SHP77 (cell line): ENCODE measurements around the gene METTL5.
"Not testable (repeated sequence)": the region's sequence is repeated elsewhere in the genome, so short reads cannot be mapped to it uniquely, and the experiment has no call there.

ENCODE experiments used
- DNase-seq, 2 experiments: peaks; one replicate each; lab custom pipeline; 2025; lab: John Stamatoyannopoulos, UW

Gene METTL5

DNA sequence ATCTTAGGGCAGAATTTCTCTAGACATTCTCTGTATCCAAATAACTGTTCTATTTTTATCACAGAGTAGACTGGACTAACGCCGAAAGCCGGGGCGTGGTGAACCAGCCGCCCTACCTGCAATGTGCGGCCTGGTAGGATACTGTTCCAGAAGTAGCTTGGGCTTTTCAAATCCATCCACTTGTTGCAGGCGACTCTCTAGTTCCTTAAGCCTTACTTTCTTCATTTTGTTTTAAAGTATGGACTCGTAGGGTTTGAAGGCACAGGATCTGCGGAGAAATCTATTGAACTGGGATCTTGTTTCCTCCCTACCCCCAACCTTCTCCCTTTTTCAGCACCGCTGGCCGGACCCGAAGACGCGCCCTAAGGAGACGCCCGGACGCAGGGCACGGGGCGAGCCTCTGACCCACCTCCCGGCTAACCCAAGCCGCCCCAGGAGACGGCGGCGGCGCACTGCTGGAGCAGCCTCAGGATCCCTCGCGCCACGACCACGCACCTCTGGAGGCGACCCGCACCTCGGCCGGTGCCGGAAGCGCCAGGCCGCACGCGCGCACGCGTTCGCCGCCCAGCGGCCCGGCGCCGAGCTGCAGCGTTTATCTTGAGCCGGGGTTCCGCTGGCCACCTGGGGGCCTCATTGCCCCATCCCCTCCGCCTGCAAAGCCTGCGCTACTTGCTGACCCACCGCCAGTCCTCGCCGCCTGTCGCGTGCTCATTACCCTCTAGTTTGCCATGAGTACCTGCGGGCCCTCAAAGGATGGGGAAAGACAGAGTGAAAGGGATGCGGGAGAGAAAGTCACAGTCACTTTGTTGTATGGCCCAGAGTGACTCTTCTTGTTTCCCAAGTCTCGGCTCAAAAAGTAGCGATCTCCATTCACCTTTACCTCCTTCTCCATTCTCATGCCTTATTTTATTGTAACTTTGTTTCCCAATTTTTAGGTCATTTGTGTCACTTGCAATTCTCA lies at the start of gene METTL5:
TSS of gene METTL5 (minus strand) at position 533 of the 961 bp plus-strand sequence. CDS start at position 225, 308 bp downstream.
- DNase-seq = peak; percentile 38 to 60

DNA sequence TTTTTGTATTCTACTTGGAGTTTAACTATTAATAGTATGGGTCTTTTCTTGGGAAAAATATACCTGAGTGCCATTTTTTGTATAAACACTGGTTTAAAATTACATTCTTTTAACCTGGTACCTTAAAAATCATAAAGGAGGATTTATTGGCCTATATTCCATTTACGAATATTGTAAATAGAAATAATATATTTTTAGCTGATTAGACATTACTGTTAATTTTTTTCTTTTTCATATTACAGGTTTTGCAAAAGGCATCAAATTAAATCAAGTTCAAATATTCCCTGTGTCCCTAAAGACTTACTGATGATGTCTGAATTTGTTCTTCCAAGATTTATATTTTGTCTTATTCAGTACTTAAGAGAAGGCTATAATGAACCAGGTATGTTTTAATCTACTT lies 47.3 kb upstream of the METTL5 start:
- no peak for DNase-seq

DNA sequence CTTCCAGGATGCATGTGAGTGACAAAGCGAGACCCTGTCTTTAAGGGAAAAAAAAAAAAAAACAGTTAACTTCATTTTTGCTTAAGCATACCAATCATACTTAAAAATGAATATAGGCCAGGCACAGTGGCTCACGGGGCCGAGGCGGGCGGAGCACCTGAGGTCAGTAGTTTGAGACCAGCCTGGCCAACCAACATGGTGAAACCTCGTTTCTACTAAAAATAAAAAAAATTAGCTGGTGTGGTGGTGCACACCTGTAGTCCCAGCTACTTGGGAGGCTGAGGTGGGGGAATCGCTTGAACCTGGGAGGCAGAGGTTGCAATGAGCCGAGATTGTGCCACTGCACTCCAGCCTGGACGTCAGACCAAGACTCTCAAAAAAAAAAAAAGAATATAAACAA lies 46.7 kb upstream of the METTL5 start:
- not testable (repeated sequence) for DNase-seq

DNA sequence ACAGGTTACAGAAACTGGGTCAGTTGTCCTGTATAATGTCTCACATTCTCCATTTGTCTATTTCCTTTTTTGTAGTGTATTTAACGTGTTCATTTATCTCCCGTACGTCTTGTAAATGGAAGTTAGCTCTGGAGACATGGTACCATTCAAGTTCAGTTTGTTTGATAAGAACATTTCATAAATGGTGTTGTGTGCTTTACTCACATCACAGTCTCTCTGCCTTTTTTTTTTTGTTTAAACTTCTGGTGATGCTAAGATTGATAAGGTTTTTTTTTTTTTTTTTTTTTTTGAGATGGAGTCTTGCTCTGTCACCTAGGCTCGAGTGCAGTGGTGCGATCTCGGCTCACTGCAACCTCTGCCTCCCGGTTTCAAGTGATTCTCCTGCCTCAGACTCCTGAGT lies 44.2 kb upstream of the METTL5 start:
- no peak for DNase-seq

DNA sequence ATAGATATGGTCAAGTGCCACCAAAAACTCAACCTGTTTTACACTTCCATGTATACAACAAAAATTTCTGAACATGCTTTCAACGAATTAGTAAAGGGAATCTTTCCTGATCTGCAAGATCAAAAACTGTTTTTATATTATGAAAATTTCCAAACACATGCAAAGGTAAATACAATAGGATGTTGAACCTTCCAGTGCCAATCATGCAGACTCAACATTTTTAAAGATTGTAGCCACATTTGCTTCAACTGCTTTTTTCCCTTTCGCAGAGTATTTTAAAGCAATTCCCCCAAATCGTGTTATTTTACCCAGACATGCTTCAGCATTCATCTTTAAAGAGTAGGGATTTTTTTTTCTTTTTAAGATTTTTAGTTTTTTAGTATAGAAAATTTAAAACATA lies 42.9 kb upstream of the METTL5 start:
- DNase-seq = no peak

DNA sequence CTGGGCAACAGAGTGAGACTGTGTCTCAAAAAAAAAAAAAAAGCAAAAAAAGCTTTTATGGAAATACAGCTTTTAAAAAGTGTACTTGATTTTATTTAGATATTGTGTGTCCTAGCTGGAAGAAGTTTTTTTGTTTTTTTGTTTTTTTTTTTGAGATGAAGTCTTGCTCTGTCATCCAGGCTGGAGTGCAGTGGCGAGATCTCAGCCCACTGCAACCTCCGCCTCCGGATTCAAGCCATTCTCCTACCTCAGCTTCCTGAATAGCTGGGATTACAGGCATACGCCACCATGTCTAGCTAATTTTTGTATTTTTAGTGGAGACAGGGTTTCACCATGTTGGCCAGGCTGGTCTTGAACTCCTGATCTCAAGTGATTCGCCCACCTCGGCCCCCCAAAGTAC lies 41.5 kb upstream of the METTL5 start:
- not testable (repeated sequence) for DNase-seq

DNA sequence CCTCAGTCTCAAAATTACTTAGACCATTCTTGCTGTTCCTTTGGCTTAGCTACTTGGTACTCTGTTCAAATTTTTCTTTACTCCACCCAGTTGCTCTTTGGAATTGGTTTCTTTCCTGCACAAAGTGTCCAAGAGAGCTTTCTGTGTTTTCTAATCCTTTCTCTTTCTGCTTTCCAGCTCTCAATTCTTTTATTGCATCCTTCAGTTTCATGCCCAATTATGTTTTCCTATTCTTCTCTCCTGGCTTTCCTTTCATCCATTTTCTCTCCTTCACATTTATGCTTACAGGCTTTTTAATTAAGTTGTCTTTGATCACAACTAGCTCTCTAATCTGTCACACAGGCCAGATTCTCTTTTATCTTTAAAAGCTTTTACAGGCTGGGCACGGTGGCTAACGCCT lies 40.8 kb upstream of the METTL5 start:
- DNase-seq = no peak

DNA sequence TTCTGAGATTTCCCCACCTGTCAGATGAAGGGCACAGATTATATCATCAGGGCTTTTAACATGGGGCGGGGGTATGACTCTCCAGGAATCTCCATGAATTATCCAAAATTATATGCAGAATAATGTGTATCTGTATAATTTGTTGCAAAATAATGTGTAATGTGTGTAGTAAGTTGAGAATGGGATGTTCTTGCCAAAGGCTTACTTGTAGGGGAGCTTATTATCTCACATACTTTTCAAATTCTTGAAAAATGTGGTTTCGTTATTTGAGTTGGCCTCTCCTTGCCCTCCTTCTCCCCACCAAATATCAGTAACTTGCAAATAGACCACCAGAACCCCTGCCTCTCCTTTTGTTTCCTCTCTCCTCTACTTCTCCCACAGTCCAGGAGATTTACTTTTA lies 38.1 kb upstream of the METTL5 start:
- no peak for DNase-seq

DNA sequence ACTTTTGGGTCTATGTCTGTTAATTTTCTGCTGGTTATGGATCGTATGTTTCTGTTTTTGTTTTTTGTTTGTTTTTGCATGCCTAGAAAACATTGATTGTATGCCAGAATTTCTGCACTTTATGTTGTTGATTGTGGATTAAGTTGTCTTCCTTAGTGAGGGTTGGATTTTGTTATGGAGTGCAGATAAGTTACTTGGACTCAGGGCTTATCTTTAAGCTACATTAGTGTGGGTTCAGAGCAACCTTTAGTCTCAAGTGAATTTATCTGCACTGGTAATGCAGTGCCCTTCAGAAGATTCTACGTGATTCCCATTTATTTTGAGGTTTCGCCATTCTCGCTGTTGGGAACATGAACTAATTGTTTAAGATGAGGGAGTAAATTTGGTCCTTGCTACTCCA lies 35.4 kb upstream of the METTL5 start:
- DNase-seq = no peak

DNA sequence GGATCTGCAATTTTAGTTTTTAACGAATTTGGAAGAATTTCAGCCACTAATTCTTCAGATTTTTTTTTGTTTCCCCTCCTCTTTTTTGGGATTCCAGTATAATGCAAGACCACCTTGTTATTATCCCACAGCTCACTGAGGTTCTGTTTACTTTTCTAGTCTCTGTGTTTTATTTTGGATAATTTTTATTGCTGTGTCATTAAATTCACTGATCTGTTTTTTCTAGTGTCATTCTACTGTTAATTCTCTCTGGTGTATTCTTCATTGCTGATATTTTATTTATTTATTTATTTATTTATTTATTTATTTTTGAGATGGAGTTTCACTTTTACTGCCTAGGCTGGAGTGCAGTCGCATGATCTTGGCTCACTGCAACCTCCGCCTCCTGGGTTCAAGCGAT lies 34.7 kb upstream of the METTL5 start:
- no peak for DNase-seq

DNA sequence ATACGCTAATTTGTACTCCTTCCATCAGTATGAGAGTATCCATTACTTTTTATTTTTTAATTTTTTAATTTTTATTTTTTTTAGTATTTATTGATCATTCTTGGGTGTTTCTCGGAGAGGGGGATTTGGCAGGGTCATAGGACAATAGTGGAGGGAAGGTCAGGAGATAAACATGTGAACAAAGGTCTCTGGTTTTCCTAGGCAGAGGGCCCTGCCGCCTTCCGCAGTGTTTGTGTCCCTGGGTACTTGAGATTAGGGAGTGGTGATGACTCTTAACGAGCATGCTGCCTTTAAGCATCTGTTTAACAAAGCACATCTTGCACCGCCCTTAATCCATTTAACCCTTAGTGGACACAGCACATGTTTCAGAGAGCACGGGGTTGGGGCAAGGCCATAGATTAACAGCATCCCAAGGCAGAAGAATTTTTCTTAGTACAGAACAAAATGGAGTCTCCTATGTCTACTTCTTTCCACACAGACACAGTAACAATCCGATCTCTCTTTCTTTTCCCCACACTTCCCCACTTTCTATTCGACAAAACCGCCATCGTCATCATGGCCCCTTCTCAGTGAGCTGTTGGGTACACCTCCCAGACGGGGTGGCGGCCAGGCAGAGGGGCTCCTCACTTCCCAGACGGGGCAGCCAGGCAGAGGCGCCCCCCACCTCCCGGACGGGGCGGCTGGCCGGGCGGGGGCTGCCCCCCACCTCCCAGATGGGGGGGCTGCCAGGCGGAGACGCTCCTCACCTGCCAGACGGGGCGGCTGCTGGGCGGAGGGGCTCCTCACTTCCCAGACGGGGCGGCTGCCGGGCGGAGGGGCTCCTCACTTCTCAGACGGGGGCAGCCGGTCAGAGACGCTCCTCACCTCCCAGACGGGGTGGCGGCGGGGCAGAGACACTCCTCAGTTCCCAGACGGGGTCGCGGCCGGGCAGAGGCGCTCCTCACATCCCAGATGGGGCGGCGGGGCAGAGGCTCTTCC lies 30.9 kb upstream of the METTL5 start:
- not testable (repeated sequence) for DNase-seq

DNA sequence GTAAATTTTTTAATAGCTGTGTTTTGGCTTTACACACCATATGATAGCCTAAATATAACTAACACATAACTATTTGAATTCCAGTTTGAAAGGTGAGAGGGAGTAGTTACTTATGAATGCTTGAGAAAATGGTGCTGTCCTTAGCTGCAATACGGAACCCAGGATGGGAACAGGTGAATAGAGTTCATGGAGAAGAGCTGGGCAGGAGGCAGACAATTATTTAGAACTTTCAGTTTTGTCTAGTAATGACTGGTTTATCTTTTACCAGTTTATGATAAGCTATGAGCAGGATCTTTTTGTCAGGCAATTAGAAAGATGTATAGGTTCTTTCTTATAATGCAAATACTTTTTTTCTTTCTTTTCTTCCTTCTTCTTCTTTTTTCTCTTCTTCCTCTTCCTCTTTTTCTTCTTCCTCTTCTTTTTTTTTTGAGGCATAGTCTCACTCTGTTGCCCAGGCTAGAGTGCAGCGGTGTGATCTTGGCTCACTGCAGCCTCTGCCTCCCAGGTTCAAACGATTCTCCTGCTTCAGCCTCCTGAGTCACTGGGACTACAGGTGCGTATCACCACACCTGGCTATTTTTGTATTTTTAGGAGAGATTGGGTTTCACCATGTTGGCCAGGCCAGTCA lies 28.4 kb upstream of the METTL5 start:
- DNase-seq = no peak

DNA sequence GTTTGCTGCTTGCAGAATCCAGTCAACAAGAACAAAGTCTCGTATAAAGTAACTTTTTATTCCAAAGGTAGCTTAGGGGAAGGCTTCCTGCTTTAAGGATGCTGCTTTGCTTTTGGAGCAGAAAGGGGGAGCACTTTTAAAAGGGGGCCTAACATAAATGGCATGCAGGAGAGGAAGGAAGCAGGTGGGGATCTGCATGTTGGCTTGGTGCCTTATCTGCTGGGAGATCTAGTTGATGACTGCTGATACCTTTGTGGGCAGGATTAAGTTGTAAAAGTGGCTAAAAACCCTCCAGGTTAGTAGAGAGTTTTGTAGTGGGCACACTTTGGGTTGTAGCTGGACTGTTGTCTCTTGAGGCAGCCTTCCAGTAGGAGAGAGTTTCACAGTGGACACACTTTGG lies 25.0 kb upstream of the METTL5 start:
- peak in 1 of 2 experiments; percentile 1 for DNase-seq

DNA sequence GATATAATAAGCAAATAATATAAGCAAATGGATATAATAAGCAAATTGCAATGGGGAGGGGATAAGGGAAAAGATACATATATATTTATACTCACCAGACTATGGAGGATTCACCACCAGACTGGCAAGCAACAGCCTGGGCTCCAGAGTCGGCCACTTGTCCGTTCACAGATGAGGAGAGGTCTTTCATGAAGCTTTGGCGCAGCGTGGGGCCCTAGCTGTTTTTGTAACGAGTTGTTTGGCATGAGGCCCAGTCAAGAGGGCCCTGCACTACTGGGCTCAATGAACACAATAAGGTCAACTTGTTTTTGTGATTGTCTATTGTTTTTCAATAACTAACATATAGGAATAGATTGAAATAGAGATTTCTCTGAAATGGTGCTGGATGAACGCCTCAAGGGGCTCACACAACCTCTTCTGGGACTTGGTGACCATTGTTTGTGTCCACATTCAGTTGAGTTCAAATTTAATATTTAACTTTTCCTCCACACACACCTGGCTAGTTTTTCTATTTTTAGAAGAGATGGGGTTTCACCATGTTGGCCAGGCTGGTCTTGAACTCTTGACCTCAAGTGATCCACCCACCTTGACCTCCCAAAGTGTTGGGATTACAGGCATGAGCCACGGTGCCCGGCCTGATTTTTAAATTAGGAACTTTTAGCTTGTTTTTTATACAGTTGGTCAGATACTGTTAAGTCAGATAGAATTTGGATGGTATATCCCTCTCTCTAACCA lies 24.4 kb upstream of the METTL5 start:
- DNase-seq = peak; percentile 37 to 44

DNA sequence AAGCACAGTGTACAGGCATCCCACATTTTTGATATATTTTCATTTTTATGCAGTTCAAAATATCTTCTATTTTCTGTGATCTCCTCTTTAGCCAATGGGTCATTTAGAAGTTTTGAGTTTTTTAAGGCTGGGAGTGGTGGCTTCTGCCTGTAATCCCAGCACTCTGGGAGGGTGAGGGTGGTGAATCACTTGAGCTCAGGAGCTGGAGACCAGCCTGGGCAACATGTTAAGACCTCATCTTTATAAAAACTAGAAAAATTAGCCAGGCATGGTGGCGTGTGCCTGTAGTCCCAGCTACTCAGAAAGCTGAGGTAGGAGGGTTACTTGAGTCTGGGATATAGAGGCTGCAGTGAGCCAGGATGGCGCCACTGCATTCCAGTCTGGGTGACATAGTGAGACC lies 20.3 kb upstream of the METTL5 start:
- no peak for DNase-seq

DNA sequence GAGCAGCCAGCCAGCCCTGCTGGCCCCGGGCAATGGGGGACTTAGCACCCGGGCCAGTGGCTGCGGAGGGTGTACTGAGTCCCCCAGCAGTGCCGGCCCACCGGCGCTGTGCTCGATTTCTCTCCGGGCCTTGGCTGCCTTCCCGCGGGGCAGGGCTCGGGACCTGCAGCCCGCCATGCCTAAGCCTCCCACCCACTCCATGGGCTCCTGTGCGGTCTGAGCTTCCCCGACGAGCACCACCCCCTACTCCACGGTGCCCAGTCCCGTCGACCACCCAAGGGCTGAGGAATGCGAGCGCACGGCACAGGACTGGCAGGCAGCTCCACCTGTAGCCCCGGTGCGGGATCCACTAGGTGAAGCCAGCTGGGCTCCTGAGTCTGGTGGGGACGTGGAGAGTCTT lies 16.9 kb upstream of the METTL5 start:
- not testable (repeated sequence) for DNase-seq

DNA sequence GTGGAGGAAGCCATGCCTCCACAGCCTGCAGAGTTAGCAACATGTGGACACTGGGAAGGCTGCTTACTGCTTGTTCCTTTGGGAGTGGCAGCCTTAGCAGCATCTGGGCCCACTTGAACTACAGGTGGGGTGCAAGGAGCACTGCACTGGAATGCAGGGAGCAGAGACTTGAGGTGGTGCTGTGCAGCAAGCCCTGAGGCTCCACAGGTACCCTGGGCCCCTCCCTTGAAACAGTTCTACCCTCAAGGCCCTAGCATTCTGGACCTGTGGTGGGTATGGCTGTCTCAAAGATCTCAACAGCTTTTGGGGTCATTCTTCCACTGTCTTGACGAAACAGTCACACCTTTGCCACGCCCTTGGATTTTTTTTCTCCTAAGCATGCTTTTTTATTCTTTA lies 16.0 kb upstream of the METTL5 start:
- DNase-seq = no peak

DNA sequence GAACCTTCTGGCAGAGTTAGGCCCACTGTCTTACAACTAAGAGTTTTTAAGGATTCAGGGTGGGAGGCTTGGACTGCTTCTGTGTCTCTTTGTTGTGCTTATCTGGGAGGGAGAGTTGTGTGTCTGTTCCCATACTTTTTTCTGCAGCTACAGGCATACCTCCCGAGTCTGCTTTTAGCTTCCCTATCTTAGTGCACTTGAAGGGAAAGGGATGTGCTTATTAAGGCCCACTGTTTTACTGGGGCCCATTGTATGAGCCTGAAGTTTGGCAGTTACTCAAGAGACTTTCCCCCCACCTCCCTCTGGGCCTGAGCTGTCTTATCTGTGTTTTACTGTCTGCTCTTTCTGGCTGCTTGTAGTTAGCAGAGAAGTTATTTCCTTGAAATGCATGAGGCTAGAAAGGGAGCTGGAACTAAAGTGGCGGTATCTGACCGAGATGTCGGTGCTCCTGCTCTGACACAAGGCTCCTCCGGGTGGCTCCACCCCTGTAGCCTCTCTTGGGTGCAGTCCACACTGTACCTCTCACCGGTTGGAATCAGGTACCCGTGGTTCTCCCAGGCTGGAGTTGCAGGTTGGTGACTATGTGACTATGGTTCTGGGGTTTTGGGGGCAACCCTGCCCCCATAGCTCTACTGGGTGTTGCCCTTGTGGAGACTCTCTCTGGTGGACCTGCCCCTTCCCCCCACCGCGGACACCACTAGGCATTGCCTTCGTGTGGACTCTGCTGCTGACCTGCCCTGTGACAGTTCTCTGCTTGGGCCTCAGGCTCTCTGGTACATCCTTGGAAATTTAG lies 15.4 kb upstream of the METTL5 start:
- DNase-seq = no peak

DNA sequence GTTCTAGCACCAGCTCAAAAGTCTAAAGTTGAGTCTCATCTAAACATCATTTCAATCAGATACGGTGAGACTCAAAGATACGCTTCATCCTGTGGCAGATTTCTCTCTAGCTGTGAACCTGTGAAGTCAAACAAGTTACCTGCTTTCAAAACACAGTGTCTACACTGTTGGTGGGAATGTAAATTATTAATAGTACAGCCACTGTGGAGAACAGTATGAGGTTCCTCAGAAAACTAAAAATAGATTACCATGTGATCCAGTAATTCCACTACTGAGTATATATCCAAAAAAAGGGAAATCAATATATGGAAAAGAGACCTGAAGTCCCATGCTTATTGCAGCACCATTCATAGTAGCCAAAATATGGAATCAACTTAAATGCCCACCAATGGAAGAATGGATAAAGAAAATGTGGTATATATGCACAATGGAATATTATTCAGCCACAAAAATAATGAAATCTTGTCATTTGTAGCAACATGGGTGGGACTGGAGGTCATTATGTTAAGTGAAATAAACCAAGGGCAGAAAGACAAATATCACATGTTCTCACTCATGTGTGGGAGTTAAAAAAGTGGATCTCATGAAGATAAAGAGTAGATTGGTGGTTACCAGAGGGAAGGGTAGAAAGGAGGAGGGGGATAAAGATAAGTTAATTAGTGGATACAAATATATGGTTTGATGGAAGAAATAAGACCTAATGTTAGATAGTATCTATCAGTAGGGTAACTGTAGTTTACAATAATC lies 14.2 kb upstream of the METTL5 start:
- no peak for DNase-seq

DNA sequence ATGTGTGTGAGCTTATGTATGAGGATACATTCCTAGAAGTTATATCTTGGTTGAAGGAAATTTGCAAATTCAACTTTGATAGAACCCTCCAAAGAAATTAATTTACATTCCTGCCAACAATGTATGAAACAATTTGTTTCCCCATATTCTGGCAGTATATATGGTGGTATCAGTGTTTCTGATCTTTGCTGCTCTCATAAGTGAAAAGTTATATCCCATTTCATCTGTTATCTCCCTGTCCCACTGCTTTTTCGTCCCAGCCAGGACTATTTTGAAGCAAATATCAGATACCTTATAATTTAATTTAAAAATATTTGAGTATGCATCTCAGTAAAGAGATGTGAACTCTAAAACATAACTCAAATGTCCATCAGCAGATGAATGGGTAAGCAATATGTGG lies 9.7 kb upstream of the METTL5 start:
- no peak for DNase-seq
